Measurements from ENCODE around the gene ERAL1. TPM values are rescaled to one million over a fixed set of nuclear protein-coding genes. Genes with fewer than 3 reads are reported as not detected.

Gene ERAL1
- total and polyA plus RNA-seq, 2 experiments from 2014 or later, result 77.1 to 121 TPM

DNA sequence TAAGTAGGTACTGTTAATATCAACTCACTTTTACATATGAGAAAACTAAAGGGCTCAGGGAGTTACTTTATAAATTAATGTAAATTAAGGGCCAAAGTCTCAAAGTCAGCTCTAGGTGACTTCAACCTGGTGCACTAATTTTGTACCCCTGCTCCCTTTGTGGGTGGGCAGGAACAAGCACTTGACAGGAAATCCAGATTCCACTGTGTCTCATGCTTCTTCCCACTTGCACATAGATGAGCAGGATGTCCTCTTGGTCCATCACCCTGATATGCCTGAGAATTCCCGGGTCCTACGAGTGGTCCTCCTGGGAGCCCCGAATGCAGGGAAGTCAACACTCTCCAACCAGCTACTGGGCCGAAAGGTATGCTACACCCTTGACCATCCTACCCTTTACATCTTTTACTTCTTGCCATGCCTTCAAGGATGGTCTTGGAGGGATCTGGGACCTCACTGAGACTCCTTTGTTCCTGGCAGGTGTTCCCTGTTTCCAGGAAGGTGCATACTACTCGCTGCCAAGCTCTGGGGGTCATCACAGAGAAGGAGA is 1.3 kb downstream of the ERAL1 start:
- no peaks in the 10 kb centered on the region for H3K27me3 ChIP-seq (ENCODE audit: insufficient read depth)
- no peak overlapping the region for H3K27ac ChIP-seq (ENCODE audit: low read depth)
- Mint-ChIP-seq H3K27me3 (ENCODE audit: insufficient read depth, low read depth, poor library complexity) (peaks cover 12% of the 10 kb centered on the region), H3K27ac (no peak overlapping the region), H3K4me3 (peak overlapping the region; percentile 93), H3K4me1 (peaks cover 2% of the 10 kb centered on the region; the same call in 2 of the 3 replicates), H3K36me3 (ENCODE audit: low read depth) (peaks cover 41% of the 10 kb centered on the region), H3K9me3 (no peaks in the 10 kb centered on the region)
- no peak overlapping the region for H2AFZ ChIP-seq
- no peak for DNase-seq (ENCODE audit: low spot score)
- no peaks in the 10 kb centered on the region for H4K20me1 ChIP-seq (replicated peaks; ENCODE audit: insufficient read depth)
- H3K4me1 ChIP-seq (ENCODE audit: insufficient read depth), result peaks cover 4% of the 10 kb centered on the region
- H3K4me3 ChIP-seq, result peak overlapping the region; percentile 70
- H3K4me2 ChIP-seq, result peak overlapping the region; percentile 92
- H3K36me3 ChIP-seq (ENCODE audit: insufficient read depth), result peaks cover 7% of the 10 kb centered on the region
- ATAC-seq, result no peak
- H3K9me2 ChIP-seq (ENCODE audit: insufficient read depth), result no peaks in the 10 kb centered on the region
- TF ChIP-seq JUNB (IDR thresholded peaks at IDR 0.05; ENCODE audit: unreplicated experiment), result no peak
- no peak for TF ChIP-seq EZH2 (IDR thresholded peaks at IDR 0.05; ENCODE audit: low read depth, unreplicated experiment)
- no peak for TF ChIP-seq CTCF (conservative IDR thresholded peaks at IDR 0.05; ENCODE audit: low read depth in 2 of 2)
- TF ChIP-seq ZNF331 (CRISPR knock-in tag; IDR thresholded peaks at IDR 0.05; ENCODE audit: low read depth), result no peak
- TF ChIP-seq ZNF114 (CRISPR knock-in tag; IDR thresholded peaks at IDR 0.05), result no peak
- no peak for TF ChIP-seq NANOG (IDR thresholded peaks at IDR 0.05; ENCODE audit: borderline replicate concordance)
- no peak for TF ChIP-seq CREB1 (CRISPR knock-in tag; IDR thresholded peaks at IDR 0.05; ENCODE audit: low read depth)
- TF ChIP-seq ZNF462 (CRISPR knock-in tag; IDR thresholded peaks at IDR 0.05), result no peak
- no peak for TF ChIP-seq POLR2AphosphoS5 (IDR thresholded peaks at IDR 0.05; ENCODE audit: low read depth)
- TF ChIP-seq ETS1 (IDR thresholded peaks at IDR 0.05), result no peak
- TF ChIP-seq STAT1 (IDR thresholded peaks at IDR 0.05; ENCODE audit: unreplicated experiment), result no peak
- no peak for TF ChIP-seq REST (IDR thresholded peaks at IDR 0.05; ENCODE audit: unreplicated experiment)
- no peak for TF ChIP-seq EZH2phosphoT487 (IDR thresholded peaks at IDR 0.05; ENCODE audit: unreplicated experiment)
- H3F3A ChIP-seq (replicated peaks; ENCODE audit: low read depth), result 0 out of 2 replicates have a peak, but pooled peaks cover 7% of the 10 kb centered on the region
- peaks cover 13% of the 10 kb centered on the region for H3K79me2 ChIP-seq (replicated peaks; ENCODE audit: insufficient read depth)

Measured in GM23338 (cell line).